GM19035 (cell line): ENCODE data around the gene IL23A.
"Not testable (repeated sequence)": the region's sequence is repeated elsewhere in the genome, so short reads cannot be mapped to it uniquely, and the experiment has no call there.

ENCODE experiments used
- ATAC-seq: cut with Tn5 transposase; IDR thresholded peaks from one replicate; pipeline ENCODE4 v1.9.1; 2021; ENCODE audit not compliant: unreplicated experiment

The IL23A gene

GRCh38 chr12:56324206-56324605, 14.5 kb upstream of the IL23A start:
- ATAC-seq: no peak

DNA sequence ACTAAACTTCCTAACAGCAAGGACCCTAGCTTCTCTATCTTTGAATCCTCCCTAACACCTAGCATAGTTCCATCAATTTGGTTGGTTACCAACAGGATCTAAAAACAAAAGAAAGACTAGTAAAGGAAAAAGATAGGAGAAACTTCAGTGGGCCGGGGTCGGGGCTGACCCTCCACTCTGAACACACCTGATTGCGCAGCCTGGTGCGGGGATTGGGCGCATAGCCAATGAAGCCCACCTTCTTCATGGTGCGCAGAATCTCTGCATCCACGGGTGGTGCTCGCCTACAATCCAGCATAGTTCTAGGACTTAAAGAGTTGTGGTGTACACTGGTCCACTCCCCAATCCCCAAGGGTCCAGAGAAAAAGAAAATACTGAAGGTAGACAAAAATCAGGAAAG, 12.6 kb upstream of the IL23A start:
- no peak for ATAC-seq

GRCh38 chr12:56326533-56326932, 12.2 kb upstream of the IL23A start:
- no peak for ATAC-seq

GRCh38 chr12:56330936-56331490, 7.7 kb upstream of the IL23A start:
- ATAC-seq: no peak

- ATAC-seq: no peak
These were observed 6.0 kb upstream of the IL23A start for GRCh38 chr12:56332512-56333196.

DNA sequence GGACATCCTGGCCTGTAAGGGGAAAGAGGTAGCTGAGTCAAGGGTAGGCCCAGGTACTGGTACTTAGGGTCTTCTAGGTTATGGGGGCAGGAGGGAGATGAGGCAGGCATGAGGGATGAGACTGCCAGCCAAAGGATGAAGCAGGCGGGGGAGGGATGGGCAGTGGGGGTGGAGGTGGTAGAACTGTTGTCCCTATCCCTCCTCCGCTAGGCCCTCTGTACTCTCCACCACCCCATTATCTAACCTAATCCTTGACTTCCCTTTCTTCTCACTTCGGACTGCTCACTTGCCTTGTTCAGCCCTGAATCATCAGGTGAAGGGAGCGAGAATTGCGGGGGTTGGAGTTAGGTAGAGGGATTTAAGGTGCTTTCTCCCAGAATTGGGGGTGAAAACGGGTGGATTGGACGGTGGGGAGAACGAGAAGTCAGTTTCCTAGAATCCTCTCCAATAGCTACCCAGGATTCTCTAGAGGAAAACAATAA, 5.4 kb upstream of the IL23A start:
- peak; percentile 2 for ATAC-seq

- ATAC-seq: peak; percentile 94
These were observed 4.8 kb upstream of the IL23A start, which contains the start of gene PAN2 for GRCh38 chr12:56333679-56334489. Gene PAN2, minus strand, starts transcription at chr12:56334000. Its CDS starts 906 bp downstream, at chr12:56333094.

GRCh38 chr12:56334490-56334793, 4.2 kb upstream of the IL23A start:
- no peak for ATAC-seq

DNA sequence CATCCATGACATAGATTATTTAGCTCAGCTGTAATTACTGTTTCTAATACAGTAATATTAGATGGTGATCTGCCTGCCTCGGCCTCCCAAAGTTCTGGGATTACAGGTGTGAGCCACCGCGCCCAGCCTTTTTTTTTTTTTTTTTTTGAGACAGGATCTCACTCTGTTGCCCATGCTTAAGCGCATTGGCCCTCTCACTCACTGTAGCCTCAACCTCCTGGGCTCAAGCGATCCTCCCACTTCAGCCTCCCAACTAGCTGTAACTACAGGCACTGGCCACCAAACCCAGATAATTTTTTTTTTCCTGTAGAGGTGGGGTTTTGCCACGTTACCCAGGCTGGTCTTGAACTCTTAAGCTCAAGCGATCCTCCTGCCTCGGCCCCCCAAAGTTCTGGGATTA, 3.2 kb upstream of the IL23A start:
- not testable (repeated sequence) for ATAC-seq

DNA sequence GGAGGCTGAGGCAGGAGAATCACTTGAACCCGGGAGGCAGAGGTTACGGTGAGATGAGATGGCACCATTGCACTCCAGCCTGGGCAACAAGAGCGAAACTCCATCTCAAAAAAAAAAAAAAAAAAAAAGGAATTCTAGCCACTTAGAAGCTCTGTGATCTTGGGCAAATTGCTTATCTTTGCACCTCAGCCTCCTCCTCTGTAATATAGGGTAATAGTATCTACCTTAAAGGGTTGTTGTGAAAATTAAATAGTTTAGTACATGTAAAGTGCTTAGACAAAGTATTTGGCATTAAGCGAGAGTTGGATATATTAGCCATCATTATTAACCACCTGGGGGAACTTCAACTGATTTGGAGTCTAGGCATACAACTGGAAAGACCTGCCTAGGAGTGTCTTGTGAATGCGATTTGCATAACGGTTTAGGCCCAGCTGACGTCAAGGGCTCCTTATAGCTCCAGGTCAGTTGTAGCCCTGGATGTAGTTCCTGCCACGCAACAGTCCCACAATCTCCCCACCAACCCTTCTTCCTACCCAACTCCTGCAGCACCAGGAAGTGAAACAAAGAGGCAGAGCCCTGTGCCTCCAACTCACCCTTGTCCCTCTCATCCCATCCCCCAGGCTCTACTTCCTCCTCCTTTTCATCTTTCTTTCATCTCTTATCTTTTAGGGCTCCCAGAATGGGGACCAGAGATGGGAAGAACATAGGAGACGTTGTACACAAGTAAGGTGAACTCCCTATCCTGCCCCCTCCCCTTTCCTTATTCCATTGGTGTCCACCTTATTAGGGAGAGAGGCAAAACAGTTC, 2.1 kb upstream of the IL23A start:
- no peak for ATAC-seq

GRCh38 chr12:56337753-56338251, 882 bp upstream of the IL23A start:
- no peak for ATAC-seq

DNA sequence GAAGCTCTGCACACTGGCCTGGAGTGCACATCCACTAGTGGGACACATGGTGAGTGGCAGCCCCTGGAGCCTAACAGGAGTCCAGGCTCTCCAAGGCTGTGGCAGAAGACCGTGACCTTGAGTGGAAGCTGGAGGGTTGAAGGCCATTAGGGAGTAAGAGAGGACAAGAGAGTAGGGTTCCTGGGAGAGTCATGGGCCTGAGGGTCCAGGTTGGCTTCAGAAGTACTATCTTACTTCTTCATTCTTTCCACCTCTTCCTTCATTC, 406 bp downstream of the IL23A start:
- ATAC-seq: no peak

DNA sequence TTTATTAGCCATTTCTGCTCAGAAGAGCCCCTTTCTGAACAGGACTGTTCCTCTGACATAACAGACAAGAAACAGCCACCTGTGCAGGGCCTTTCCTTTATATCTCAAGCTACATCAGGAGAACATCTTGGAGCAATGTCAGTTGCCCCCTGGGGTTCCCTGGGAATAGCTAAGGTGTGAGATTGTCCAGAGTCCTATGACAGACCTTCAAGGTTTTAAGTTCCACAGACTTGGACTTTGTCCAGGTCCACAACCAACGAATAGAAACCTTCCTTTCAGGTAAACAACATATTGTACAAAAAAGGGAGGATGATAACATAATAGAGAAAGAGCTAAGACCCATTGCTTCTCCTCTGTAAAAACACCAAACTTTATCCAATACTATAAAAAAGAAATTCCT, 2.9 kb downstream of the IL23A start:
- ATAC-seq: no peak

- ATAC-seq: not testable (repeated sequence)
These were observed 3.6 kb downstream of the IL23A start for GRCh38 chr12:56342290-56342689.

- ATAC-seq: no peak
These were observed 8.0 kb downstream of the IL23A start for GRCh38 chr12:56346675-56347074.

GRCh38 chr12:56347255-56347654, 8.6 kb downstream of the IL23A start:
- not testable (repeated sequence) for ATAC-seq

DNA sequence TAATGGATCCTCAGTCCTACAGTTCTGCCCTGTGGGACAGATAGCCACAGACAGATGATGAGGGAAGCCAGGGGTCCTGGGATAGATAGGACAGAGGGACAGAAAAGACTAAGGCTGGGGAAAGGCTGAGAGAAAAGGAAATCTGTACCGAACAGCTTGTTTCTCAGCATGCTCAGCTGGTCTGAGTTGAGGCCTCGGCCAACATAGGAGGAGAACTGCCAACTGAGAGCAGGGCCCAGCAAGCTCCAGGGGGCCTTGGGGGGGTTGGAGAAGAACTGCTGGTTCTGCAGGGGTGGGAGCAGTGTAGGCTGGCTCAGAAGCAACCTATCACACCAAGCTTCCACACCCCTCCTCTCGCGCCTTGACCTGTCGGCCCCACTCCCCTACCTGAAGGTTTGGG, 10.1 kb downstream of the IL23A start:
- ATAC-seq: no peak

DNA sequence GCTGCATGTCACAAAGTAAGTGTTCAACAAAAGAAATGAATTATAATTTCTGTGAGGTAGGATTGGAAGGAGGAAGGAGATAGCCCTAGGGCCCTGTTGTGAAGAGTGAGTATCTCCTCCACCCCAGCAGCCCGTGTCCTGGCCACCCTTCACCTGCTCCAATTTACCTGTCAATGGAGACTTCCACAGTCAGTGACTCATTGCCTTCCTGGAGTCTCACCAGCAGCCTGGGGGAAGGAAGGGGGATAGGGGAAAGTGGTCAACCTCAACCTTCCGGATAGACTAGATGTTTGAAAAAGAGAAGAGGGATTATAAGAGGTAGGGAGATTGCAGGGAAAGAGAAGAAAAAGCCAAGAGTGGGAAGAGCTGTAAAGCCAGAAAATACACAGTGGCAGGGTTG, 12.0 kb downstream of the IL23A start:
- no peak for ATAC-seq

DNA sequence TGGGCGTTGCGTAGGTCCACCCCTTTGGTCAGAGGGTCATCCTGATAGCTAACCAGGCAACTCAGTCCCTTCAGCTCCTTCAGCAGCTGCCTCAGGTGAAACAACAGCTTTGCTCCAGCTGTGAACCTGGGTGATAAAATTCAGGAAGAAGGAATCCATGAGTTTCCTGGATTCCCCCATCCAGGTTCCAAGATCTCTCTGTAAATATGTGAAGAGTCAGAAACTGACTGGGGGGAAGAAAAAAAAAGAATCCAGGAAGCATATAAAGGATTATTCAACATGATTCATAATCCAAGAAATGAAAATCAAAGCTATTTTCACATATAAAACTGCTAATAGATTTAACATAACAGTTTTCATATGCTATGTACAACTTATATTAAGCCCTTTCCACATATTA, 12.6 kb downstream of the IL23A start:
- no peak for ATAC-seq

DNA sequence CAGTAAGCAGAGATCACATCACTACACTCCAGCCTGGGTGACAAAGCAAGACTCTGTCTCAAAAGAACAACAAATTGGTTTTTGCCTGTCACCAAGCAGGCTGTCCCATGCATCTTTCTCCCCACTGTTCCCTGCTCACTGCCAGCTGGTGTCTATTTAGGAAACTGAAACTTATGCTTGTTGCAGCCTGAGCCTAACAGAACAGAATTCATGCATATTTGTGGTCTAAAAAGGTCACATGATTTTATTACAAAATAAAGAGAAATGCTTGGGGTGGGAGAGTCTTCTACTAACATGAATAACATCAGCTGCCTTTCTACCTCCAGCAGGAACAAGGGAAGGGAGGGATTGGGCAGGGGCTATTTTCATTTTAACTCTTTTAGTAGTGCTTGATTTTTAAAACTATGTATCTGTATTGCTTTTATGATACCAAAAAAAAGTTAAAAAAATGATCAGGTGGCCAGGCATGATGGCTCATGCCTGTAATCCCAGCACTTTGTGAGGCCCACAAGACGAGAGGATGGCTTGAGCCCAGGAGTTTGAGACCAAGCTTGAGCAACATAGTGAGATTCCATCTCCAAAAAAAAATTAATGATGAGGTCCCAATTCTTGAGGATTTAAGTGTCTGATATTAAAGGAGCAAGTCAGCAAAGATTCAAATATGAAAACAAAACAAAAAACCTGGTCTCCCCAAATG, 20.3 kb downstream of the IL23A start:
- ATAC-seq: no peak
